Limb (tissue), 2 donors: Measurements from ENCODE around the gene KIF13A.
A peak's percentile ranks its signal among the peaks of the same experiment; 100 is the strongest.
"Not testable (repeated sequence)": the region's sequence is repeated elsewhere in the genome, so short reads cannot be mapped to it uniquely, and the experiment has no call there.

Source experiments
- DNase-seq, 2 donors: peaks; one replicate each; pipeline ENCODE4 v3.0.0-alpha.2; 2016; ENCODE audit errors: extremely low spot score in 2 of 2

The KIF13A gene

DNA sequence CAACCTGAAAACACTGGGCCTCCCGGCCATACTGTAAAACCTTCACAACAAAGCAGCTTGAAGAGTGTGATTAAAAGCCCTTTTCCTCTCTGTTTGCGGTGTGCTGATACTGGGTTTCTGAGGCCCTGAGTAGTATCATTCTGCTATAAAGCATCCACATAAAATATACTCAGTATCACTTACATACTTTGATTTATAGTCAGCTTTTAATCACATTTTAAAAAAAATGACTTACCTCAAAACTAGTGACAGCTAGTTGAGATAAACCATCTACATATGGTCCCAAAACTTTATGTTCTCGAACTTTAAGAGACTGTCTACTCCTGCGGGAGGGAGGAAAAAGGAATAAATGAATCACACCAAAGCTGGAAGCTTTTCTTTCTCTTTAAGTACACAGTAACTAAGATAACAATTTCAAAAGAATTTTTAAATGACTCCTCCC, 135.7 kb downstream of the KIF13A start:
- no peak for DNase-seq

DNA sequence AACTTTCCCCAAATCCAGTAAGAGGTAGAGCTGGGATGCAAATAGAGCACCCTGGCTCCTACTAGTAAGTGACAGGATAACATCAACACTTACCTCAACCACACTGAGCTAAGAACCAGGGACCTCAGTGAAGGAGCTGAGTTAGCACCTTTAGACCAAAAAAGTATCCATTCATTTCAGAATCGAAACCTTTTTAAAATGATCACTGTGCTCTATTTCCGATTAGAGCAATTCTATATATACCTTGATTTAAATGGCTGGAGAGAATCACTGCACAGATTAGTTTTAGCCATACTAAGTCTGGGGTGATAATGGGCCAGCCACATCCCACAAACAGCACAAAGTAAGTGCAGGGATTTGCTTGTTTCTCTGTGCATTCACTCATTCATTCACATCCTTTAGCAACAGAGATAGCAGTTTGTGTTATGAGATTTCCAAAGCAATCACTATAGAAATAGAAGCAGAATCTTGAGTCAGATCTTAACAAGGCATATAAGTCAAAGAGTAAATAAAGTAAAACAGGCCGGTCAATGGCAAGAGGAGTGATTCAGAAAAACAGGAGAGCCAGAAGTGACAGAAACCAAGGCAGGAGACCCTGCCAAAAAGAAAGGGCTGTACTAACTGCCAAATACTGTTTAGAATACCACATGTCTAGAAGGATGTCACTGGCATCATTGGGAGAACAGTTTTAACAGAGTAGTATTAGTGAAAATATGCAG, 136.3 kb downstream of the KIF13A start:
- DNase-seq: no peak

DNA sequence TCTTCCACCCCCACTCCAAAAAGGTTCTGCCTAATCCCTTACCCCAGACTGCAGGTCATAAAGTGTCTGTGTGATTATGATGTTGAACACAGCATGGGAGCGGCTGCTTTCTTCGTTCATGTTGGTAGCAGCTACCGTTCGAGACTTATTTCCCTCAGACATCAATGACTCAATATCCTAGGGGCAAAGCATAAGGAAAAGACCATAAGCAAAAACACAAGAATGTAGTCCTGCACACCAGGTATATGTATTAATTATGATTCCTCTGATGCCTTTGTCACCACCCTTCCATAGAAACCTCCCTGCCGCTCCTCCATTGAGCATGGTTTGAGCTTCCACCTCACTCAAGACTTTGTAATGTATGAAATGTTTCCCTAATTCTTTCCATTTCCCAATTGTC, 137.2 kb downstream of the KIF13A start:
- DNase-seq: no peak

DNA sequence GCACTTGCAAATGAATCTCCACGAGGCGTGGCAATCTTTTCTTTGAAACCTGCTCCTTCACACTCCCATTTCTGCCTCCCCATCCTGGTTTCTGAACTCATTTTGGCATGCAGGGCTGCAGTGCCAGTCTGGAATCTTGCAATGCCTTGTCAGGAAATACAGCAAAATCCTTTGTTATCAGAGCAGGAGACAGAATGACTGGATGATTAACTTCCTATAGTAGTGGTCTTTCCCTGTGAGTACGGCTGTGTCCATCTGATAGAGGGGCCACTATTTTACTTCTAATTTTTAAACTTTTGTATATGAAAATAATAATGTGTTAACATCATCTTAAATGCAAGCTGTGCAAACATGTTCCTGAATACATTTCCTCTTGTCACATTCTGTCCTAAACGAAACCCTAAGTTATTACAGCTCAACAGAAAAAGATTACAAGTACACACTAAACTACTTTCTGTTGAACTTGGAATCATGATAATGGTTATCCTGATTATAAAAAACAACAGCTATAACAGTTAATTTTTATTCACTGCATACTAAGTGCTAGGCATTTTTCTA, 140.2 kb downstream of the KIF13A start:
- DNase-seq: no peak

- no peak for DNase-seq
These were observed 140.7 kb downstream of the KIF13A start for GRCh38 chr6:17846762-17847161.

DNA sequence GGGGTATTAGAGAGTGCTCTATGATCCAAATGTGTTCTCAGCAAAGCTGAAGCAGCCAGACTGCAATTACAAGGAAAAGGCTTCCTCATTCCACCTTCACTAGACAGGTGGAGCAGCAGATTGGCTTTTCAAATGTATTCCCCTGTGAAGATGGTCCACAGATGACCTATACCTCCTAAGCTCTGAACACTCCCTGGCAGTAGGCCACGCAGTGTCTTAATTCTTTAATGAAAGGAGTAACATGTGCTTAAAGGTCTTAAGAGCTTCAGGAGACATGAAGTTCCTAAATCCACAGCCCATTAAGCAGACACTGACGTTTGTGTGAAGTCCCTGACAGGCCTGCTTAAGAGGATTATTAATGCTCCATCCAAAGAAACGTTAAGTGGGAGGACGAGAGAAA, 141.8 kb downstream of the KIF13A start:
- DNase-seq: no peak

DNA sequence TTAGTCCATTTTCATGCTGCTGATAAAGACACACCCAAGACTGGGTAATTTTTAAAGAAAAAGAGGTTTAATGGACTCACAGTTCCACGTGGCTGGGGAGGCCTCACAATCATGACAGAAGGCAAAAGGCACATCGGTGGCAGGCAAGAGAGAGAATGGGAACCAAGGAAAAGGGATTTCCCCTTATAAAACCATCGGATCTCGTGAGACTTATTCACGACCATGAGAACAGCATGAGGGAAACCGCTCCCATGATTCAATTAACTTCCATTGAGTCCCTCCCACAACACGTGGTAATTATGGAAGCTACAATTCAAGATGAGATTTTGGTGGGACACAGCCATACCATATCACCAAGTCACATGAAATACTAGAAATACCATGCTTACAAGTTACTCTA, 142.5 kb downstream of the KIF13A start:
- DNase-seq: not testable (repeated sequence)

- no peak for DNase-seq
These were observed 144.3 kb downstream of the KIF13A start for GRCh38 chr6:17842934-17843821.

DNA sequence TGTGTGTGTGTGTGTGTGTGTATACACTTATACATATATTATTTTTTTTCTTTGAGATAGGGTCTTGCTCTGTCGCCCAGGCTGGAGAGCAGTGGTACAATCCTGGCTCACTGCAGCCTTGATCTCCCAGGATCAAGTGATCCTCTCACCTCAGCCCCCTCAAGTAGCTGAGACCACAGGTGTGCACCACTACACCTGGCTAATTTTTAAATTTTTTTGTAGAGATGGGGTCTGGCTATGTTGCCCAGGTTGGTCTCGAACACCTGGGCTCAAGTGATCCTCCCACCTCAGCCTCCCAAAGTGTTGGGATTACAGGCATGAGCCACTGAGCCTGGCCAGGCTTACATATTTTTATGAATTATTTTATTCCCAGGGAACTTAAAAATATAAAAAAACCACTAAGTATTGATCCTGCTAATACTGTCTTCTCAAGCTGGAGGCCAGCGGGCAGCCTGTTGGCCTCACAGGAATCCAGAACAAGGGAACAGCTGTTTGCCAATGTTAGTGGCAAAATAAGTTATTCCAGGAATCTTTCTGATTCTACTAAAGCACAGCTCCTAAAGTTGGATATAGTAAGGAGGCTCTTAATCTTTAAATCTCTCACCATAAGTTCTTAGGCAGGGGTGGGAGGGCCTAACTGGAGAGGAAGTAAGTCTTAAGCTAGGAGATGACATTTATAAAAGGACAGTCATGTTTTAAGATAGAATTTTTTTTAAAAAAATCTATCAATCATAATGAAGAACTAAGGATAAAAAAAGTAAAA, 145.2 kb downstream of the KIF13A start:
- DNase-seq: no peak

DNA sequence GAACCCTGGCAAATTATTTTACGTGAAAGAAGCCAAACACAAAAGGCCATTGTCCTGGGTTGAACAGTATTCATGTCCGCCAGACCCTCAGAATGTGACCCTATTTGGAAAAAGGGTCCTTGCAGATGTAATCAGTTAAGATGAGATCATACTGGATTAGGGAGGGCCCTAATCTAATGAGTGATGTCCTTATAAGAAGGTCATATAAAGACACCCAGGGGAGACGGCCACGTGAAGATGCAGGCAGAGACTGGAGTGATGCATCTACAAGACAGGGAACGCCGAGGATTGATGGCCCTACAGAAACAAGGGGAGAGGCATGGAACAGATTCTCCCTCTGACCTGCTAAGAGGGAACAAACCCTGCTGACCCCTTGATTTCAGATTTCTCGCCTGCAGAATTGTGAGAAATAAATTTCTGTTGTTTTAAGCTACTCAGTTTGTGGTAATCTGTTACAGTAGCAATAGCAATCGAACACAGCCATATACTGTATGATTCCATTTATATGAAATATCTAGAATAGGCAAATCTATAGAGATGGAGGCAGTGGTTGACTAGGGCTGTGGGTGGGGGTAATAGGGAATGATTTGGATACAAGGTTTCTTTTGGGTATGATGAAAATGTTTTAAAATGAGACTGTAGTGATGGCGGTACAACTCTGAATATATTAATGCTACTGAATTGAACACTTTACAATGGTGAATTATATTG, 147.8 kb downstream of the KIF13A start:
- DNase-seq: no peak

- DNase-seq: no peak
These were observed 151.1 kb downstream of the KIF13A start for GRCh38 chr6:17836293-17836692.

DNA sequence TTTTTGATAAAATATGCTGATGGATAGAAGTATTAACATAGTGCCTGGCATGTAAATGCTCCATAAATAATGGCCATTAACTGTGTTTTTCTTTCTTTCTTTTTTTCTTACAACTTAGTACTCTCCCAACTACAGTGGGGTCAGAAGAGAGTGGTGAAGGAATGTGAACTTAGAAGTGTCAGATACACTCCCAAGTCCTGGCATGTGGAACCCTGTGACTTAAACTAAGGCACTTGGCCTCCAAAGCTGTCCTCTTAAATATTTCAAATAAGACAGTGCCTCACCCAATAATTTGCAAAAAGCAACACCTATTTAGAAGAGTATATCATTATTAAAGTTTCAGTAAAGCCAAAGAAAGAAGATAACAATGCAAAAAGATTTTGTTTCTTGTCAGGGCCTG, 151.7 kb downstream of the KIF13A start:
- DNase-seq: no peak

DNA sequence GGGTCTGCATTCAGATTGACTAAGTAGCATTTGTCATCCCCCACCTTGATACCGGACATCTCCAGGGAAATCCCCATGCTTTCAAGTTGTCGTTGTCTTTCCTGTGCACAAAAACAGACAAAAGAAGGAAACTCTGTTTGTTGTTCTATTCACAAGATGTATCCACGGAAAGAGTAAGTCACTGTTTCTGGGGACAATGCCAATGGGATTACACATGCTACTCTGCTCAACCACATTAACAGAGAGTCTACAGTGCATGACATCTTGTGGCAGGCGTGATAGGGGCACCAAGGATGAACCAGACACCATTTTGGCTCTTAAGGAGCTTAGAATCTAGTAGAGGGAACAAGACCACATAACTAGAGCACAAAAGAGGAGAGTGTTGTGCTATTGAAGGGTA, 156.3 kb downstream of the KIF13A start:
- no peak for DNase-seq

GRCh38 chr6:17829905-17830304, 157.5 kb downstream of the KIF13A start:
- no peak for DNase-seq

GRCh38 chr6:17828149-17828548, 159.3 kb downstream of the KIF13A start:
- no peak for DNase-seq

DNA sequence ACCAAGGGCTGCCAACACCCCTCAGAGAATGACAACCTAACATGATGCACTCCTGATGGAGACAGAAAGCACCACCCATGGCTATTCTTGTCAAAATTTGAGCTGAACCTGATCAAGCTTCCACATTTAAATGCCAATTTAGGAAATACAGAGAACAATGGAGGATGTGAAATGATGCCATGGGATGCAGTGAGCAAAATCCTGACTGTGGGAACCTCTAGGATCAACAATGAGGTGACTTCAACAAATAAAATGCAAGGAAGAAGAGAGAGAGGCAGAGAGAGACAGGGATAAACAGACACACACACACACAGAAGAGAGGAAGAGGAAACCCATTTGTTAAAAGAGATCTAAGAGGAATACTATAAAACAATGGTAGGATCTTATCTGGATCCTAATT, 161.1 kb downstream of the KIF13A start:
- DNase-seq: no peak

DNA sequence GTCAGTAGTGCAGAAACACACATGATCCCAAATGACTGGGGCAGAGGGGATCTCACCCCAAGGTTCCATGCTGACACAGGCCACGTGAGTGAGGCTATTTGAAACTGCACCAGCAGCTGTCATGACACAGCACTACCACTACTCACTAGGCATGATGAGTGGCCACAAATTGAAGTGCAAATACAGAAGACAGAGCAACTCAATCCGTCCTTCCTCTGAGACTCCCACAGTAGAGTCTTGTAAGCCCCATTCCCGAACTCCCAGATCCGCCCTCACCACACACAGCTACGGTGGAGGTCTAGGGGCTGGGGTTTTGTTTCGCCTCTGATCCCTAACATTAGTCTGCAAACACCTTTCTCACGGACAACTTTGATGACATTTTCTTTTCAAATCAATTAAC, 167.4 kb downstream of the KIF13A start:
- DNase-seq: peak in 1 of 2 donors; percentile 34

DNA sequence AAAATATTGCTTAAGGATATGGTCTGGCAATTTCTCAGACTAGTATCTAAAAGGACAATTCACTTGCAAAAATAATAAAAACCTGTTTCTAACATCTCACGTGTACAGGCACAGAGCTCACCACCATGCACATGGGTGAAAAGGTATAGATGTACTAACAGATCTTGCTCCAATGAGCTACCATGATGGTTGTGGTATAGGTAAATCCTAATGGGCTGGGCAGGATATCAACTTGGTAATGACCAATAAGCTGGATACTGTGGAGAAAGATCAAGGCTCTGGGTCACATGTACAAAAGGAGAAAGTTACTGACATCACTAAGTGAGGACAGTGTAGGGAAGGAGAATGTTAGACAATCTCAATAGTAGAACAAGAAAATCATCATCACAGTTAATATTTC, 169.7 kb downstream of the KIF13A start:
- no peak for DNase-seq

- no peak for DNase-seq
These were observed 170.4 kb downstream of the KIF13A start for GRCh38 chr6:17816921-17817611.

- DNase-seq: no peak
These were observed 173.9 kb downstream of the KIF13A start for GRCh38 chr6:17813542-17813941.
